MM.1S (cell line): ENCODE data around the gene CCDC71L.

Experiments used
- DNase-seq: peaks from one replicate; pipeline ENCODE4 v3.0.0-alpha.2; 2015
- H2AFZ ChIP-seq: fragments of 300-600 bp; sonication (generic); 2 replicates; pipeline ENCODE4 v1.6.0; 2016; ENCODE audit warnings: antibody characterized with exemption, low read length
- H3F3A ChIP-seq: fragments of 300-600 bp; sonication (generic); 2 replicates; pipeline ENCODE4 v1.6.1; 2016; ENCODE audit warnings: mild to moderate bottlenecking, antibody characterized with exemption, low read length, moderate library complexity, mixed read lengths; ENCODE audit not compliant: insufficient read depth
- H3K27ac ChIP-seq: fragments of 300-600 bp; sonication (generic); 2 replicates; pipeline ENCODE4 v1.5.1; 2016; ENCODE audit warnings: mild to moderate bottlenecking, low read length
- H3K27me3 ChIP-seq: fragments of 300-600 bp; sonication (generic); replicated peaks from 2 replicates; pipeline ENCODE4 v1.6.0; 2016; ENCODE audit warnings: low read length; ENCODE audit not compliant: insufficient read depth
- H3K36me3 ChIP-seq: fragments of 300-600 bp; sonication (generic); replicated peaks from 2 replicates; pipeline ENCODE4 v1.6.1; 2016; ENCODE audit warnings: mild to moderate bottlenecking, low read length, mixed read lengths; ENCODE audit not compliant: insufficient read depth
- H3K4me1 ChIP-seq: fragments of 300-600 bp; sonication (generic); 2 replicates; pipeline ENCODE4 v1.6.1; 2016; ENCODE audit warnings: low read length, mixed read lengths
- H3K4me2 ChIP-seq: fragments of 300-600 bp; sonication (generic); 2 replicates; pipeline ENCODE4 v1.6.0; 2016; ENCODE audit warnings: low read depth, low read length
- H3K4me3 ChIP-seq: fragments of 300-600 bp; sonication (generic); 2 replicates; pipeline ENCODE4 v1.5.1; 2016; ENCODE audit warnings: low read length, mixed read lengths
- H3K79me2 ChIP-seq: fragments of 300-600 bp; sonication (generic); 2 replicates; pipeline ENCODE4 v1.6.1; 2016; ENCODE audit warnings: mixed run types, low read length, mixed read lengths
- H3K9ac ChIP-seq: fragments of 300-600 bp; sonication (generic); 2 replicates; pipeline ENCODE4 v1.6.1; 2016; ENCODE audit warnings: low read length, mixed read lengths
- H3K9me2 ChIP-seq: fragments of 300-600 bp; sonication (generic); replicated peaks from 2 replicates; pipeline ENCODE4 v1.6.1; 2016; ENCODE audit warnings: mild to moderate bottlenecking, low read length, mixed read lengths; ENCODE audit not compliant: insufficient read depth
- H3K9me3 ChIP-seq: fragments of 300-600 bp; sonication (generic); replicated peaks from 2 replicates; pipeline ENCODE4 v1.6.1; 2016; ENCODE audit warnings: mild to moderate bottlenecking, low read length, mixed read lengths; ENCODE audit not compliant: insufficient read depth
- H4K20me1 ChIP-seq: fragments of 300-600 bp; sonication (generic); 2 replicates; pipeline ENCODE4 v1.6.1; 2016; ENCODE audit warnings: mild to moderate bottlenecking, low read length, moderate library complexity, mixed read lengths; ENCODE audit not compliant: insufficient read depth
- CTCF ChIP-seq: fragments of 300-600 bp; sonication (generic); IDR thresholded peaks from 2 replicates; pipeline ENCODE4 v1.5.1; 2016; ENCODE audit warnings: antibody characterized with exemption, low read length, mixed read lengths
- EZH2 ChIP-seq: fragments of 300-600 bp; sonication (generic); optimal IDR thresholded peaks from 2 replicates; pipeline ENCODE3; 2017; ENCODE audit warnings: low read depth, mild to moderate bottlenecking, antibody characterized with exemption, low read length, mixed read lengths
- EZH2phosphoT487 ChIP-seq: fragments of 300-600 bp; sonication (generic); IDR thresholded peaks from 2 replicates; pipeline ENCODE4 v1.6.1; 2018; ENCODE audit warnings: antibody characterized with exemption, low read length

CCDC71L gene

GRCh38 chr7:106641416-106641815, 19.5 kb downstream of the CCDC71L start:
- H3K79me2 ChIP-seq: no peaks in the 10 kb centered on the region
- peaks cover 9% of the 10 kb centered on the region for H3K4me1 ChIP-seq
- no peaks in the 10 kb centered on the region for H3K9me2 ChIP-seq
- H3F3A ChIP-seq: no peaks in the 10 kb centered on the region
- no peak overlapping the region for H3K4me2 ChIP-seq
- no peak overlapping the region for H3K27ac ChIP-seq
- no peak overlapping the region for H2AFZ ChIP-seq
- no peaks in the 10 kb centered on the region for H3K27me3 ChIP-seq
- no peak overlapping the region for H3K4me3 ChIP-seq
- no peaks in the 10 kb centered on the region for H3K9me3 ChIP-seq
- TF ChIP-seq EZH2: no peak
- TF ChIP-seq EZH2phosphoT487: no peak
- TF ChIP-seq CTCF: no peak
- H3K9ac ChIP-seq: no peak overlapping the region
- H3K36me3 ChIP-seq: no peaks in the 10 kb centered on the region
- DNase-seq: no peak
- H4K20me1 ChIP-seq: no peaks in the 10 kb centered on the region

- no peak overlapping the region for H3K4me3 ChIP-seq
- no peak for DNase-seq
These were observed 20.4 kb downstream of the CCDC71L start for GRCh38 chr7:106640368-106641141.

DNA sequence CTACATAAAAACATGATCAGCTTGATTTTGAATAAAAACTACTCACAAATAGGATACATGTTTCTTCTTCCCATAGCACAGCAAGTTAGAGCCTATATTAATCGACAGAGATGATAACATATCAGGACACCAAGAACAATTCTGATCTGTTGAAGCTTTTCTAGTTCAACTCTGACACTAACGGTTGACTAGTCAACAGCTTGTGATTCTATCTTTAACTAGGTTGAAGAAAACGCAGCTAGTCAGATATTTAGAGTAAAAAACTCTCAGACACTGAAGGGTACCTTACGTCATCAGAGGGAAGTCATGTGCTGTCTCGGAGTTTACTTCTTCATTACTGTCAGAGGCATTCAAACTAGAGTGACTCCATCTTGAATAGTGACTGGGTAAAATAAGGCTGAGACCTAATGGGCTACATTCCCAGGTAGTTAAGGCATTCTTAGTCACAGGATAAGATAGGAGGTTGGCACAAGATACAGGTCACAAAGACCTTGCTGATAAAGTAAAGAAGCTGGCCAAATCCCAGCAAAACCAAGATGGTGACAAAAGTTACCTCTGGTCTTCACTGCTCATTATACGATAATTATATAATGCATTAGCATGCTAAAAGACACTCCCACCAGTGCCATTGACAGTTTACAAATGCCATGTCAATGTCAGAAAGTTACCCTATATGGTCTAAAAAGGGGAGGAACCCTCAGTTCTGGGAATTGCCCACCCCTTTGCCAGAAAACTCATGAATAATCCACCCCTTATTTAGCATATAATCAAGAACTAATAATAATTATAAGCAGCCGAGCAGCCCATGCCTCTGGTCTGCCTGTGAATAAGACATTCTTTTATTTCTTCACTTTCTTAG, 21.3 kb downstream of the CCDC71L start:
- no peak for DNase-seq
- H3K4me1 ChIP-seq: peaks cover 3% of the 10 kb centered on the region
- H3K4me2 ChIP-seq: no peak overlapping the region
- H4K20me1 ChIP-seq: no peaks in the 10 kb centered on the region
- H3K9me3 ChIP-seq: no peaks in the 10 kb centered on the region
- no peaks in the 10 kb centered on the region for H3K36me3 ChIP-seq
- no peak for TF ChIP-seq EZH2
- no peak for TF ChIP-seq CTCF
- TF ChIP-seq EZH2phosphoT487: no peak
- H3K9ac ChIP-seq: no peak overlapping the region
- no peak overlapping the region for H3K27ac ChIP-seq
- no peak overlapping the region for H3K4me3 ChIP-seq
- H3K79me2 ChIP-seq: no peaks in the 10 kb centered on the region
- H2AFZ ChIP-seq: no peak overlapping the region
- no peaks in the 10 kb centered on the region for H3F3A ChIP-seq
- H3K27me3 ChIP-seq: no peaks in the 10 kb centered on the region
- no peaks in the 10 kb centered on the region for H3K9me2 ChIP-seq

More at GRCh38 chr7:106640368-106641141, 20.4 kb downstream of the CCDC71L start:
- H3K79me2 ChIP-seq: no peaks in the 10 kb centered on the region
- no peak for TF ChIP-seq EZH2
- no peak for TF ChIP-seq EZH2phosphoT487
- no peak for TF ChIP-seq CTCF
- H2AFZ ChIP-seq: no peak overlapping the region
- no peaks in the 10 kb centered on the region for H3F3A ChIP-seq
- H3K9me2 ChIP-seq: no peaks in the 10 kb centered on the region
- H3K4me2 ChIP-seq: no peak overlapping the region
- no peak overlapping the region for H3K27ac ChIP-seq
- no peaks in the 10 kb centered on the region for H3K9me3 ChIP-seq
- no peak overlapping the region for H3K9ac ChIP-seq
- H3K4me1 ChIP-seq: peaks cover 9% of the 10 kb centered on the region
- no peaks in the 10 kb centered on the region for H4K20me1 ChIP-seq
- H3K27me3 ChIP-seq: no peaks in the 10 kb centered on the region
- H3K36me3 ChIP-seq: no peaks in the 10 kb centered on the region
